HG03139 (cell line): Measurements from ENCODE around the gene PSMB1.
"Not testable (repeated sequence)": the region's sequence is repeated elsewhere in the genome, so short reads cannot be mapped to it uniquely, and the experiment has no call there.

Source experiments
- ATAC-seq: cut with Tn5 transposase; IDR thresholded peaks from one replicate; pipeline ENCODE4 v1.9.1; 2021; ENCODE audit not compliant: unreplicated experiment

The PSMB1 gene

DNA sequence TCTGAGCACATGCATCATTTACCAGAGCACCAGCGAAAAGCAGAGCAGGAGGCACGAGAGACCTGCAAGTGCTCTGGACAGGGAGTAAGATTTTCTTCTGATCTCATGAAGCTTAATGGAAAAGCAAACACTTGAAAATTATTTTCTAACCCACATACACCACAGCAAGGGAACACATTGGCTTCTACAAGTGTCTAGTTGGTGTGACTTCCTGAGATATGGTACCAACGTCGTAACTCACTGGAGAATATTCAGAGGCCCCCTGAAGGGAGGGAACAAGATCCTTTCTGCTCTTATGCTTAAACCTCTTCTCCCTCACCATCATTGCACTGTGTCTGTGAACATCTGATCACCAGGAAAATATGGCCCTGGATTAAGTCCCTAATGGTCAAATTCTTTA lies 48.6 kb downstream of the PSMB1 start:
- no peak for ATAC-seq

DNA sequence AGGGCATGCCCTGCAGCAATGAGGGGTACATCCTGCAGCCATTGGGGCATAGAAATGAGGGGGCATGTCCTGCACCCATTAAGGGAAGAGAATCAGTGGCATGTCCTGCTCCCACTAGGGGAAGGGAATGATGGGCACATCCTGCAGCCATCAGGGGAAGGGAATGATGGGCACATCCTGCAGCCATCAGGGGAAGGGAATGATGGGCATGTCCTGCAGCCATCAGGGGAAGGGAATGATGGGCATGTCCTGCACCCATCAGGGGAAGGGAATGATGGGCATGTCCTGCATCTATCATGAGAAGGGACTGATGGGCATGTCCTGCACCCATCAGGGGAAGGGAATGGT lies 49.7 kb downstream of the PSMB1 start:
- ATAC-seq, result no peak

DNA sequence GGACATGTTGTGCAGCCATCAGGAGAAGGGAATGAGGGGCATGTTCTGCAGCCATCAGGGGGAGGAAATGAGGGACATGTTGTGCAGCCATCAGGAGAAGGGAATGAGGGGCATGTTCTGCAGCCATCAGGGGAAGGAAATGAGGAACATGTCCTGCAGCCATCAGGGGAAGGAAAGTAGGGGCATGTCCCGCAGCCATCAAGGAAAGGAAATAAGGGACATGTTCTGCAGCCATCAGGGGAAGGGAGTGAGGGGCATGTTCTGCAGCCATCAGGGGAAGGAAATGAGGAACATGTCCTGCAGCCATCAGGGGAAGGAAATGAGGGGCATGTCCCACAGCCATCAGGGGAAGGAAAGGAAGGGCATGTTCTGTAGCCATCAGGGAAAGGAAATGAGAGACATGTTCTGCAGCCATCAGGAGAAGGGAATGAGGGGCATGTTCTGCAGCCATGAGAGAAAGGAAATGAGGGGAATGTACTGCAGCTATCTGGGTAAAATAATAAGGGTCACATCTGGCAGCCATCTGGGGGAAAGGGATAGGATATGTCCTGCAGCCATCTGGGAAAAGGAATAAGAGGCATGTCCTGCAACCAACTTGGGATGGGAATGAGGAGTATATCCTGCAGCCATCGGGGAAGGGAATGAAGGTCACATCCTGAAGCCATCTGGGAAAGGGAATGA lies 50.2 kb downstream of the PSMB1 start:
- not testable (repeated sequence) for ATAC-seq

DNA sequence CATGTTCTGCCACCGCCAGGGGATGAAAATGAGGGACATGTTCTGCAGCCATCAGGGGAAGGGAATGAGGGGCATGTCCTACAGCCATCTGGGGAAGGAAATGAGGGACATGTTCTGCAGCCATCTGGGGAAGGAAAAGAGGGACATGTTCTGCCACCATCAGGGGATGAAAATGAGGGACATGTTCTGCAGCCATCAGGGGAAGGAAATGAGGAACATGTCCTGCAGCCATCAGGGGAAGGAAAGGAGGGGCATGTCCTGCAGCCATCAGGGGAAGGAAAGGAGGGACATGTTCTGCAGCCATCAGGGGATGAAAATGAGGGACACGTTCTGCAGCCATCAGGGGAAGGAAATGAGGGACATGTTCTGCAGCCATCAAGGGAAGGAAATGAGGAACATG lies 50.8 kb downstream of the PSMB1 start:
- ATAC-seq, result not testable (repeated sequence)

DNA sequence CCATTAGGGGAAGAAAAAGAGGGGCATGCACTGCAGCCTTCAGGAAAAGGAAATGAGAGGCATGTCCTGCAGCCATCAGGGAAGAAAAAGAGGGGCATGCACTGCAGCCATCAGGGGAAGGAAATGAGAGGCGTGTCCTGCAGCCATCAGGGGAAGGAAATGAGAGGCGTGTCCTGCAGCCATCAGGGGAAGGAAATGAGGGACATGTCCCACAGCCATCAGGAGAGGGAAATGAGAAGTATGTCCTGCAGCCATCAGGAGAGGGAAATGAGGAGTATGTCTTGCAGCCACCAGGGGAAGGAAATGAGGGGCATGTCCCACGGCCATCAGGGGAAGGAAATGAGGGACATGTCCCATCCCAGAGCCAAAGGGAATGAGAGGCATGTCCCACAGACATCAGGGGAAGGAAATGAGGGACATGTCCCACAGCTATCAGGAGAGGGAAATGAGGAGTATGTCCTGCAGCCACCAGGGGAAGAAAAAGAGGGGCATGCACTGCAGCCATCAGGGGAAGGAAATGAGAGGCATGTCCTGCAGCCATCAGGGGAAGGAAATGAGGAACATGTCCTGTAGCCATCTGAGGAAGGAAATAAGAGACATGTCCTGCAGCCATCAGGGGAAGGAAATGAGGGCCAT lies 52.0 kb downstream of the PSMB1 start:
- ATAC-seq, result no peak

DNA sequence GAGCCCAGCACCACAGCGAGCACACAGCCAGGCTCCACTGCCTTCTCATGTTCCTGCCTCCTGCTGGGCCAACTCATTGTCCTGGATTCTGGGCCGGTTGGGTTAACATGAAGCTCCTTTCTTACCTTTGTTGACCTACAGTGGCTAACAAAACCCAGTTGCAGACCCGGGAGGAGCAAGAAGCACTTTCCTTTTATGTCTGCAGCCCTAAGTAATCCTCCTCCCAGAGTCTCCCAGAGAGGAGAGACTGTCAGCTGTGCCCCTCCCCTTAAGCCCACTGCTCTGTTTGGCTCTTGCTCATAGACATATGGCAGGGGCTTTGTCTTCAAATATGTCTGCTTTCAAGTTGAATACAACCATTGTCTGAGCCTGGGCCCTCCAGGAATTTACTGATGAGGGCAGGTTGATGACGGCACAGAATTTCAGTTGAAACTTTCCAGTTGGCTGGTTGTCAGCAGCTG lies 55.2 kb downstream of the PSMB1 start:
- ATAC-seq, result no peak

DNA sequence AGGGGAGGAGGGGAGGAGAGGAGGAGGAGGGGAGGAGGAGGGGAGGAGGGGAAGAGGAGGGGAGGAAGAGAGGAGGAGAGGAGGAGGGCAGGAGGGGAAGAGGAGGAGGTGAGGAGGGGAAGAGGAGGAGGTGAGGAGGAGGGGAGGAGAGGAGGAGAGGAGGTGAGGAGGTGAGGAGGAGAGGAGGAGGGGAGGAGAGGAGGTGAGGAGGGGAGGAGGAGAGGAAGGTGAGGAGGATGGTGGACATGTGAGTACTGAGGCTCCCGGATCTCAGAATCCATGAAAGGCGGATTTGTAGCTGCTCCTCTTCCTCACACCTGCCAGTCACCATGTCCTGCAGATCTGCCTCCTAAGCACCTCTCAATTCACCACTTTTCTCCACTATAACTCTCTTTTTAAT lies 59.8 kb downstream of the PSMB1 start:
- ATAC-seq, result no peak

DNA sequence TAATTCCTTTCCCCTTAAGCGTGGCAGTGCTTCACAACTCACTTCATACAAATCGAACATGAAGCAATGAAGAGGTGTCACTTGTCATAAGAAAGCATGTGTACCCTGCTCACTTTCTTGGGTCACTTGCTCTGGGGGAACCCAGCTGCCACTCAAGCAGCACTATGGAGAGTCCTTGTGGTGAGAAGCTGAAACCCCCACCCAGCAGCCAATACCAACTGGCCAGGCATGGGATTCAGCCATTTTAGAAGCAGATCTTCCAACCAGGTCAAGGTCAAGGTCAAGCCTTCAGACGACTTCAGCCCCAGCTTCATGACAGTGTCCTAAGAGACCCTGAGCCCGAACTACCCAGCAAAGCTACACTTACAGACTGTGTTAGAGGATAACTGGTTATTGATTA lies 62.8 kb downstream of the PSMB1 start:
- ATAC-seq, result no peak

DNA sequence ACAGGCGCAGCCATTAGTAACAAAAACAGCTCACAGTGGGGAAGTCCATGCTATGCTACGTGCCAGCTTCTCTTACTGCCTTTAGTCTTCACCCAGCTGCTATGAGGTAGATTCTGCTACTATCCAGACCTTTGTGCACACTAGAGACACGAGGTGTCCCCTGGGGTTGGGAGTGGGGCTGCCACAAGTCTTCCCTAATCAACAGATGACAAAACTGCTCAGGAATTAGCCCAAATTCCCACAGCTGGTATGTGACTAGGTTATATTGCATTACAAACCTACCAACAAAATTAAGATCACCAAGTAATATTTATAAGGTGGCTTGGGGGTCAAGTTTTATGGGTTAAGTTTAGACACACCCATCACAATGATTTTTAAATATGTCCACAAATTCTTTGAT lies 63.3 kb downstream of the PSMB1 start:
- ATAC-seq, result no peak

DNA sequence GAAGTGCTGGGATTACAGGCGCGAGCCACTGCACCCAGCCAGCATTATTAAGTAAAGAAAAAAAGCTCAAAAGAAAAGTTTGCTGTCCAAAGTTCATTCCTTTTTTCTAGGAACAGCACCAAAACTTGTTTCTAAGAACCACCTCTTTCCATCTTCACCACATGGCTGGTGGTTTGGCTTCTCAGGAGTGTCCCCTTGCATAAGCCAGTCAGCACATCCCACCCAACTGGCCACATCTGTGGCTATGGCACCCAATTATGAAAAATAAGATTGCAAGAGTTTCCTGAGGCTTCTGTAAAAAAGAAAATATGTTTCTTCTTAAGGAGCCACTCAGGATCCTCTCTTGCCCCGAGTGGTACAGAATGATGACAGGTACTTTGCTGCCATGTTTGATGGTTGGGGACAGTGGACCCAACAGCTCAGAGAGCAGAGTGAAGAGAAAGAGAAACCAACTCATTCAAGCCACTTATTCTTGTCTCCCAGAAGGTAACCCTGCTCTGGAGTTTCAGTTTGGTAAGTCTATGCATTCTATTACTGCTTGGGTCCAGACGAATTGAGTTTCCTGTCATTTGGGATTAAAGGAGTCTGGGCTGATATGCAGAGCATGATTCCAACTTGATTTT lies 65.3 kb downstream of the PSMB1 start:
- ATAC-seq, result no peak

DNA sequence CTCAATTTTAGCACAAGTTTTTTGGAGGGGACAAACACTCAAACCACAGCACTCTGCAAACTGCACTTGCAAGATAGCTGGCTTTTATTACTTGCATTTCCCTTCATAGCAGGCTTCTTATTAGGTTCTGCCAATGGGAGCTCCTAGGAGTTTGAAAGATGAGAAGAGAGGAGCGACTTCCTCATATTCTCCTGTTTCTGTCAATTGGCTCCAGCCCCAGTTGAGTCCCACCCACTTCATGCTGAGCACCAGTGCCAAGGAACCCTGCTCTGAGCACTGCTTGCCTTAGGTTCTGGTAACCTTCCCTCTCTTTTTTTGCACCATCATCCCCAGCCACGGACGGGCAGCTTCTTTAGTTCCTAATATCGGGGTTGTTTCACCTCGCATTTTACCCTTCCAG lies 67.9 kb downstream of the PSMB1 start:
- no peak for ATAC-seq
